Inferior parietal cortex (tissue), 1 donor: Measurements from ENCODE around the gene NRG2.

Experiments
- DNase-seq: peaks from one replicate; pipeline ENCODE4 v3.0.0-alpha.2; 2016; ENCODE audit errors: extremely low spot score

NRG2 gene

DNA sequence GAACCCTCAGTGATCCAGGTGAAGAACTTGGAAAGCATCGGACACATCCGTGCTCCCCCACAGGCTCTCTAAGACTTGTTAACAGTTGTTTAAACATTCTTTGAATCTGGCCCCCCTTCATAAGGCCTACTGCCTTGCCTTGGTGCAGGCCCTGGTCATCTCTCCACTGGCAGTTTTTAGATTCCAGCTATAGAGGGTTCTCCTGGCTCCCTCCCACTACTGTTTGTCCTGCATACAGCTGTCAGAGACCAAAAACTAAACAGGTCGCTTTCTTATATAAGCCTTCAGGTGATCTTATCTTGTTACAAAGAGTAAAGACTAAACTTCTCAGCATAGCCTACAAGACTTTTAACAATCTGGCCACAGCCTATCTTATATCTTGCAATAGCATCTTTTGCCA is 32.3 kb downstream of the NRG2 start:
- no peak for DNase-seq

GRCh38 chr5:140007311-140007710 is 35.8 kb downstream of the NRG2 start:
- no peak for DNase-seq

- no peak for DNase-seq
Measured at GRCh38 chr5:140005145-140005591, 37.9 kb downstream of the NRG2 start.

DNA sequence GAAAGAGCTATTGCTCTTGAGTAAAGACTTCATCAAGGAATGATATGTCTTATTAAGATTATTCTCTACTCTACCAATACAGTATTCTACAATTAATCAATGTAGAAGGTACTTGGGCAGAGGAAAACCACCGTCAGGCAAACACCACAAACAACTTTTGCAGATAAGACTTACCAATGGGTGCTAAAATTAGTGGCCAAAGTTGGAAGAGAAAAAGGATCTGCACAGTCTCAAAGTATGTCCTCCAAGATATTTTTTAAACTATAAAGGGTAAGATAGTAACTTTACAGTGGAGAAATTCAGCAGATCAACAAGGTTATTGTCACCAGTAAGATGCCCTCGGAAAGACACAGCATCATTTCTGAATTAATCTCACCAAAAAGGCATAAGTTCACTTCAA is 38.9 kb downstream of the NRG2 start:
- DNase-seq: no peak

GRCh38 chr5:140003519-140003918 is 39.6 kb downstream of the NRG2 start:
- DNase-seq: no peak

- peak; percentile 15 for DNase-seq
Measured at GRCh38 chr5:140000332-140000731, 42.8 kb downstream of the NRG2 start.

DNA sequence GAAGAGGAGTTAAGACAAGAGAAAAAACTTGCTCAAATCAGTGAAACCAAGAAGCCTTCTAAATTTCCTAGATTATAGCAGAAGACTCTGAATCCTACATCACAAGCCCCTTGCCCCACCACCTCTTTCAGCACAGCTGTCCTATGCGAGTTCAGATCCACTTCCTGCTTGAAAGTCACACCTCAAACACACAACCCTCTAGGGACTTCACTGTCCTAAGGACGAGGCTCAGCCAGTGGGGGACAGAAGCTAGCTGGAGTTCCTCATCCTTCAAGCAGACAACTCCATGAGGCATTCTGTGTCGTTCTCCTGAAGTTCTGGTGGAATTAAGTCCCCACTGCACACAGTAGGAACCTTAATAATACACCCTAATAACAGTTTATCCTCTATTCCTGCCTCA is 44.3 kb downstream of the NRG2 start:
- no peak for DNase-seq

GRCh38 chr5:139997276-139997675 is 45.8 kb downstream of the NRG2 start:
- no peak for DNase-seq

- DNase-seq: no peak
Measured at GRCh38 chr5:139995929-139996328, 47.2 kb downstream of the NRG2 start.

DNA sequence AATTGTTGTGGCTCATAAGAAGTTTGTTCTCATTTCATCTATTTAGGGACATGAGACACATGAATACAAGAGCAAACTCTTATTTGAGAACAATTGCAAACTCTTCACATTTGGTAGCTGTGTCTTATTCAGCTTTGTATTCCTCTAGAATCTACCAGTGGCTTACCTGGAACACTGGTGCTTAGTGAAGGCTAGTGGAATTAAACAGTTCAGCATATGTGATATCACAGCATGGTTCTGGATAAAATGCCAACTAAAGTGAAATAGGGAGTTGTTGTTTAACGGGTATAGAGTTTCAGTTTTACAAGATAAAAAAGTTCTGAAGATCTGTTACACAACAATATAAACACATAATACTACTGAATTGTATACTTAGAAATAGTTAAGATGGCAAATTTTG is 48.9 kb downstream of the NRG2 start:
- no peak for DNase-seq

DNA sequence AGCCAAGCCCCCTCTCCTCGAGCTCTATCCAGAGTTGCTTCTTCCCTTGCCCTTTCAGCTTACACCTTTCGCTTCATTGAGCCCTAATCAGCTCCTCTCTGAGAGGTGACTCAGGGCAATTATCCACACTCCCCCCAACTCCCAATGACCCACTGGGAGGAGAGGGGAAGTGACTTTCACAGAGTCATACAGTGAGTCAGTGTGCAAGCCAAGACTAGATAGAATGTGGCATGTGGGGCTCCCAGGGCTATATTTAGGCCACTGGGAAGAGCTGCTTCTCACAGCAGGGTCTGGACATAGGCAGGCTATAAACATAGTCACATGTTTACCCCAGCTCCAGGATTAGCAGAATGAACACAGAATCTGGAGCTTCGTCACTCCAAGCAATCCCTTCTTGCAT is 57.4 kb downstream of the NRG2 start:
- DNase-seq: no peak

DNA sequence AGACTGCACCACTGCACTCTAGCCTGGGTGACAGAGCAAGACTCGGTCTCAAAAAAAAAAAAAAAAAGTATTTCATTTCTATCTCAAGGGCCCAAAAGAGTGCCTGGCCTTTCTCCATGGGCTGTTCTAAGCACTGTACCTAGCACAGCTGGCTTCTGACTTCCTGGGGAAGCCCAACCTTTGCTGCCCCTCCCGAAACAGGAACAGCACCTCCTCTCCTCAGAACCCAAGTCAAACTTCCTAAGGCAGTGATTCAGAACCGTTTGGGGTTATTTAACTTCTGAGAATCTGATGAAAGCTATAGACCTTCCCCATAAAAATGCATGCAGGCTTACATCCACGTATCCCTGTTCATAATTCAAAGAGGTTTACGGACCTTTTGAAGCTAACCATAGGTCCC is 57.8 kb downstream of the NRG2 start:
- no peak for DNase-seq

GRCh38 chr5:139984816-139985215 is 58.3 kb downstream of the NRG2 start:
- no peak for DNase-seq

DNA sequence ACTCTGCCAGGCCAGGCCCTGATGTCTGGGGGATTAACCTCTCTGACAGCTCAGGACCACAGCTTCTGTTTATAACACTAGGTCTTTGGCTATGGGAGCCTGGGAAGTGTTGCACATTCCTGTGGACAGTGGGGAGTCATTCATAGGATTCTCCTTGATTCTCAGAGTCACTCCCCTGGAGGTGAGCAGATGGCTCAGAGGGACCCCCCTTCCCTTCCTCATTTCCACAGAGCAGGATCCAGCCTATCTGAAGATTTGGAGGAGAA is 60.2 kb downstream of the NRG2 start:
- no peak for DNase-seq

- DNase-seq: peak; percentile 31
Measured at GRCh38 chr5:139982157-139982974, 60.7 kb downstream of the NRG2 start.

GRCh38 chr5:139980765-139981164 is 62.3 kb downstream of the NRG2 start:
- DNase-seq: no peak

GRCh38 chr5:139979943-139980342 is 63.2 kb downstream of the NRG2 start:
- no peak for DNase-seq

DNA sequence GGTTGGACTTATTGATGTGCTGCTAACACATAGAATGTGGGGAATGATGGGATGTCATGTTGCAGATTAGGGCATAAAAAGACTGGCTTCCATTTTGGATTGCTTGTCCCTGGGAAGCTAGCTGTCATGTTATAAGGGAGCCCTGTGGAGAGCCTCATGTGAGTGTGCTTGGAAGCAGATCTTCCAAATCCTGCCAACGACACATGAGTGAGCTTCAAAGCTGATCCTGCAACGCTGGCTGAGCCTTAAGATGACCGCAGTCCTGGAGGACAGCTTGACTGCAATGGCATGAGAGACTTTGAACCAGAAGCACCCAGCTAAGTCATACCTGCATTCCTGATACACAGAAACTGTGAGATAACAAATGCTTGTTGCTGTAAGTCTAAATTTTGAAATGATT is 63.6 kb downstream of the NRG2 start:
- DNase-seq: no peak

- DNase-seq: no peak
Measured at GRCh38 chr5:139976703-139977102, 66.4 kb downstream of the NRG2 start.

- DNase-seq: no peak
Measured at GRCh38 chr5:139975942-139976341, 67.2 kb downstream of the NRG2 start.

- no peak for DNase-seq
Measured at GRCh38 chr5:139975306-139975705, 67.8 kb downstream of the NRG2 start.

GRCh38 chr5:139974661-139975060 is 68.4 kb downstream of the NRG2 start:
- DNase-seq: no peak

DNA sequence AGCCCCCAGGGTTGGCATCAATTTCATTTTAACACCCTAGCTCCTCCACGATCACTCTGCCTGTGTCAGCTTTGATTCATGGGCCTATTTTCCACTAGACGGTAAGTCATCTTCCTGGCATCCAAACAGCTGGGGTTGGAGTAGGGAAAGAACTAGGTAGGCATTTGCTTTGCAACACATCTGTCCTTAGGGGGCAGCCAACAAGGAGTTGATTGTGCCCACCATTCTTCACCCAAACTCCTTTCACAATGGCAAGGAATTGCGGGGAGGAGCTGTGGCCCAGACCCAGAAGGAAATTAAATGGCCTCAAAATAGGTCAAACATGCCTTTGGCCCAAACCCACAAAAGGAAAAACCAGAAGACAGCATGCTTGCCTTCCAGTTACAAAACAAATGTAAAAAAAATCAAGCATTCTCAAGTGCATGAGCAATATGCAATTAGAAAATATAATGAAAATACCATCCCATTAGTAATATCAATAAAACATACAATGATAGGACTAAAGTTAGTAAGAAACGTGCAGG is 71.8 kb downstream of the NRG2 start:
- DNase-seq: no peak

DNA sequence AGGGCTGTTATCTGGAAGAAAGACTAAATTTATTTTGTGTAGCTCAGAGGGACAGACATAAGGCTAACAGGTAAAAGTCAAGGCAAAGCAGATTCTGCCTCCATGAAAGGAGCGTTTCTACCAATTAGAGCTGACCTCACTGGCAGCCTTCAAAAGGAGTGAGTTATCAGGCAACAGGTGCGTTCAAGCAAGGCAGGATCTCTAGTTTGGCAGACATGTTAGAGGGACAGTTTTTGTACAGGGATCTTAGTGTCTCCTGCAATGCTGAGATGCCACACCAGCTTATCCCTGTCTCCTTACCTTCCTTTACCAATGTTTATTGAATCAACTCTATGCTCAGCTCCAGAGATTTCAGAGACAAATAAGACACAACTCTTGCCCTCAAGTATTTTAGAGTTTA is 73.8 kb downstream of the NRG2 start:
- DNase-seq: no peak
